Measurements from ENCODE around the gene VAMP1. TPM values are rescaled to one million over a fixed set of nuclear protein-coding genes. Genes with fewer than 3 reads are reported as not detected.

Gene VAMP1
- total RNA-seq, 1 experiment from 2014 or later = 7.4 TPM

DNA sequence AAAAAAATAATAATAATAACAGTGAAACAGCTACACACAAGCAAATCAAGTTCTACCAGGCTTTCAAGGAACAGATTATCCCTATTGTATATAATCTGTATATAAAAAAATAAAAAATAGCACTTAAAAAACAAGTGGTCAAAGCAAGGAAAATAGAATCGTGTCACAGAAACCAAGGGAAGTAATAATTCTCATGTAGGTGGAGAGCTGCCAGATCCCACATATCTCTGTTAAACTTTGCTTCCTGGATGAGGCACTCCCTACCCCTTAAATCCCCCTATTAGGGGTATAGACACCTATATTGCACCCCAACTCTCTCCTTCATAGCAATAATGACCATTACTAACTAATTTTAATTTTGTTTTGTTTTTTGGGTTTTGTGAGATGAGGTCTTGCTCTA, 30.1 kb downstream of the VAMP1 start:
- TF ChIP-seq, protein P1, sequence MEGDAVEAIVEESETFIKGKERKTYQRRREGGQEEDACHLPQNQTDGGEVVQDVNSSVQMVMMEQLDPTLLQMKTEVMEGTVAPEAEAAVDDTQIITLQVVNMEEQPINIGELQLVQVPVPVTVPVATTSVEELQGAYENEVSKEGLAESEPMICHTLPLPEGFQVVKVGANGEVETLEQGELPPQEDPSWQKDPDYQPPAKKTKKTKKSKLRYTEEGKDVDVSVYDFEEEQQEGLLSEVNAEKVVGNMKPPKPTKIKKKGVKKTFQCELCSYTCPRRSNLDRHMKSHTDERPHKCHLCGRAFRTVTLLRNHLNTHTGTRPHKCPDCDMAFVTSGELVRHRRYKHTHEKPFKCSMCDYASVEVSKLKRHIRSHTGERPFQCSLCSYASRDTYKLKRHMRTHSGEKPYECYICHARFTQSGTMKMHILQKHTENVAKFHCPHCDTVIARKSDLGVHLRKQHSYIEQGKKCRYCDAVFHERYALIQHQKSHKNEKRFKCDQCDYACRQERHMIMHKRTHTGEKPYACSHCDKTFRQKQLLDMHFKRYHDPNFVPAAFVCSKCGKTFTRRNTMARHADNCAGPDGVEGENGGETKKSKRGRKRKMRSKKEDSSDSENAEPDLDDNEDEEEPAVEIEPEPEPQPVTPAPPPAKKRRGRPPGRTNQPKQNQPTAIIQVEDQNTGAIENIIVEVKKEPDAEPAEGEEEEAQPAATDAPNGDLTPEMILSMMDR (IDR thresholded peaks at IDR 0.05; ENCODE audit: unreplicated experiment) = no peak
- Mint-ChIP-seq H3K27ac (ENCODE audit: unreplicated experiment) (no peak overlapping the region), H3K36me3 (ENCODE audit: insufficient read depth, unreplicated experiment) (peaks cover 5% of the 10 kb centered on the region), H3K27me3 (ENCODE audit: unreplicated experiment) (no peaks in the 10 kb centered on the region), H3K9me3 (ENCODE audit: low read depth, unreplicated experiment) (no peaks in the 10 kb centered on the region), H3K4me3 (ENCODE audit: low read depth, unreplicated experiment) (no peak overlapping the region), H3K4me1 (ENCODE audit: low read depth, unreplicated experiment) (no peaks in the 10 kb centered on the region)
- intact Hi-C loops (cut with micrococcal nuclease; ENCODE audit: unreplicated experiment) = no loop called here
- no TSS peak for BruUV-seq (replicated peaks)
- DNase-seq = no peak
- CTCF ChIA-PET = interaction anchor here (0.6 kb wide), 1 partner anchor 511 kb away, joined by 5 read pairs; no protein-coding TSS in a partner anchor

DNA sequence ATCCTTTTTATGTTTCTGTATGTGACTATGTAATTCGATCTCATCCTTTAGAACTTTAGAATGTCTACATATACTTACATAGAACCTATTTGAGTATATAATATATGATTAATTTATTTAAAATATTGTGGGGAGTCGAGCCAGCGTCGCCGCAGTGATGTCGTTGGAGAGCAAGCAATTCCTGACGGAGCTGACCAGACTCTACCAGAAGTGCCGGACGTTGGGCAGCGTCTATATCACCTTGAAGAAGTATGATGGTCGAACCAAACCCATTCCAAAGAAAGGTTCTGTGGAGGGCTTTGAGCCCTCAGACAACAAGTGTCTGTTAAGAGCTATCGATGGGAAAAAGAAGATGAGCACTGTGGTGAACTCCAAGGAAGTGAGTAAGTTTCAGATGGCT, 32.1 kb downstream of the VAMP1 start:
- Mint-ChIP-seq H3K27ac (ENCODE audit: unreplicated experiment) (no peak overlapping the region), H3K4me3 (ENCODE audit: low read depth, unreplicated experiment) (no peak overlapping the region), H3K9me3 (ENCODE audit: low read depth, unreplicated experiment) (no peaks in the 10 kb centered on the region), H3K27me3 (ENCODE audit: unreplicated experiment) (no peaks in the 10 kb centered on the region), H3K4me1 (ENCODE audit: low read depth, unreplicated experiment) (no peaks in the 10 kb centered on the region), H3K36me3 (ENCODE audit: insufficient read depth, unreplicated experiment) (peaks cover 5% of the 10 kb centered on the region)
- TF ChIP-seq, protein P1 (IDR thresholded peaks at IDR 0.05; ENCODE audit: unreplicated experiment) = no peak
- CTCF ChIA-PET = no interaction called here
- no peak for DNase-seq
- intact Hi-C loops (cut with micrococcal nuclease; ENCODE audit: unreplicated experiment) = no loop called here
- BruUV-seq (replicated peaks) = no TSS peak

DNA sequence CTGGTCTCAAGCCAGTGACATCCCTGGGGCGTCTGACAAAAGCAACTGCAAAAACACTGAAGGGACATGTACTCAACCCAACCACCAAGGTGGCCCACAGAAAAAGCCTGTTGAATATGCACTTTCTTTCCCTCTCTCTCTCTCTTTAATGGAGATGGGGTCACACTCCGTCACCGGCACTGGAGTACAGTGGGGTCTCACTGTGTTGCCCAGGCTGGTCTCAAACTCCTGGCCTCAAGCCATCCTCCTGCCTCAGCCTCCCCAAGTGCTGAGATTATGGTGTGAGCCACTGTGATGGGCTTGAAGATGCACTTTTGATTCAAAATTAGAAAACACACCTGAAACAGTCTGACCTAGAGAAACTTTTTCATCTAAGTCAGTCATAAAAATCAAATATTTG, 32.9 kb downstream of the VAMP1 start:
- no peak overlapping the region for H3K27ac Mint-ChIP-seq (ENCODE audit: unreplicated experiment)
- H3K9me3 Mint-ChIP-seq (ENCODE audit: low read depth, unreplicated experiment) = no peaks in the 10 kb centered on the region
- peaks cover 5% of the 10 kb centered on the region for H3K36me3 Mint-ChIP-seq (ENCODE audit: insufficient read depth, unreplicated experiment)
- no peak overlapping the region for H3K4me3 Mint-ChIP-seq (ENCODE audit: low read depth, unreplicated experiment)
- BruUV-seq (replicated peaks) = no TSS peak
- H3K27me3 Mint-ChIP-seq (ENCODE audit: unreplicated experiment) = no peaks in the 10 kb centered on the region
- TF ChIP-seq, protein P1 (IDR thresholded peaks at IDR 0.05; ENCODE audit: unreplicated experiment) = no peak
- no peaks in the 10 kb centered on the region for H3K4me1 Mint-ChIP-seq (ENCODE audit: low read depth, unreplicated experiment)
- CTCF ChIA-PET = no interaction called here
- intact Hi-C loops (cut with micrococcal nuclease; ENCODE audit: unreplicated experiment) = no loop called here
- DNase-seq = no peak

DNA sequence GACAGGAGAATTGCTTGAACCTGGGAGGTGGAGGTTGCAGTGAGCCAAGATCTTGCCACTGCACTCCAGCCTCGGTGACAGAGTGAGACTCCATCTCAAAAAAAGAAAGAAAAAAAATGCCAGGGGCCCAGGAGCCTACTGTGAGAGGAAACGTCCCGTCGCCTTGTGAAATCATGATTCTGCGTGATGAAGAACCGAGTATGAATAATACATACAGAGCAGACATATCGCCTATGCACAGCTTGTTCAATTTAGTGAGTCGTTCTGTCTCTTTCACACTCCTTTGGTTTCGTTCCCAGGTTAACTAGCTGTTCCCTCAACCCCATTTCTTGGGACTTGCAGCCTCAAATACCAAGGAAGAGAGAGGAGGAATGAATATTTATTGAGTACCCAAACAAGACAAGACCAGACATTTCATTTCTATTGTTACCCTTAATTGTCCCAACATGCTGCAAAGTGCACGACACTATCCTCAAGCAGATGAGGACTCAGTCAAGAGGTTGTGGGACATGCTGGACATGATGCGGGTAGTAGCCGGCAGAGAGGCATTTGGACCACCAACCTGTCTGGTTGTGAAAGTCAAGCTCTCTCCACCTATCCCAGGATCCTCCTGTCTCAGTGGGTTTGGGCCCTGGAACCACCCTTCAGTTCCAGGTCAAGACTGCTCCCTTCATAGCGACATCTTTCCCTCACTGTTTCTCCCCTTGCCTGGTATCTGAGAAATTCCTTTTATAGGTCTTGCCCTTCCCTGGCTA, 34.3 kb downstream of the VAMP1 start:
- H3K4me1 Mint-ChIP-seq (ENCODE audit: low read depth, unreplicated experiment) = peaks cover 5% of the 10 kb centered on the region
- TF ChIP-seq, protein P1 (IDR thresholded peaks at IDR 0.05; ENCODE audit: unreplicated experiment) = no peak
- no peaks in the 10 kb centered on the region for H3K27me3 Mint-ChIP-seq (ENCODE audit: unreplicated experiment)
- no peak overlapping the region for H3K4me3 Mint-ChIP-seq (ENCODE audit: low read depth, unreplicated experiment)
- DNase-seq = no peak
- BruUV-seq (replicated peaks) = no TSS peak
- H3K9me3 Mint-ChIP-seq (ENCODE audit: low read depth, unreplicated experiment) = no peaks in the 10 kb centered on the region
- CTCF ChIA-PET = interaction anchor here (0.5 kb wide), 1 partner anchor 8 kb away, joined by 4 read pairs; no protein-coding TSS in a partner anchor
- intact Hi-C loops (cut with micrococcal nuclease; ENCODE audit: unreplicated experiment) = no loop called here
- H3K36me3 Mint-ChIP-seq (ENCODE audit: insufficient read depth, unreplicated experiment) = no peaks in the 10 kb centered on the region
- H3K27ac Mint-ChIP-seq (ENCODE audit: unreplicated experiment) = no peak overlapping the region
